Ureter (tissue), 1 donor: Measurements from ENCODE around the gene APC. TPM values are rescaled to one million over a fixed set of nuclear protein-coding genes. Genes with fewer than 3 reads are reported as not detected.
"Not testable (repeated sequence)": the region's sequence is repeated elsewhere in the genome, so short reads cannot be mapped to it uniquely, and the experiment has no call there.

Experiments
- DNase-seq: peaks from one replicate; pipeline ENCODE4 v3.0.0-alpha.2; 2020; ENCODE audit warnings: low spot score
- total RNA-seq: library from RNA; stranded (reverse); gene quantifications from one replicate; pipeline ENCODE4 v1.2.4, GENCODE V29; 2023
- donor health status: DM: yes; HTN: yes; CAD: no.

The APC gene
- total RNA-seq, 1 donor from 2014 or later: 40.4 TPM

GRCh38 chr5:112857866-112858265, 120.2 kb downstream of the APC start:
- no peak for DNase-seq

GRCh38 chr5:112860571-112860928, 122.9 kb downstream of the APC start:
- not testable (repeated sequence) for DNase-seq

DNA sequence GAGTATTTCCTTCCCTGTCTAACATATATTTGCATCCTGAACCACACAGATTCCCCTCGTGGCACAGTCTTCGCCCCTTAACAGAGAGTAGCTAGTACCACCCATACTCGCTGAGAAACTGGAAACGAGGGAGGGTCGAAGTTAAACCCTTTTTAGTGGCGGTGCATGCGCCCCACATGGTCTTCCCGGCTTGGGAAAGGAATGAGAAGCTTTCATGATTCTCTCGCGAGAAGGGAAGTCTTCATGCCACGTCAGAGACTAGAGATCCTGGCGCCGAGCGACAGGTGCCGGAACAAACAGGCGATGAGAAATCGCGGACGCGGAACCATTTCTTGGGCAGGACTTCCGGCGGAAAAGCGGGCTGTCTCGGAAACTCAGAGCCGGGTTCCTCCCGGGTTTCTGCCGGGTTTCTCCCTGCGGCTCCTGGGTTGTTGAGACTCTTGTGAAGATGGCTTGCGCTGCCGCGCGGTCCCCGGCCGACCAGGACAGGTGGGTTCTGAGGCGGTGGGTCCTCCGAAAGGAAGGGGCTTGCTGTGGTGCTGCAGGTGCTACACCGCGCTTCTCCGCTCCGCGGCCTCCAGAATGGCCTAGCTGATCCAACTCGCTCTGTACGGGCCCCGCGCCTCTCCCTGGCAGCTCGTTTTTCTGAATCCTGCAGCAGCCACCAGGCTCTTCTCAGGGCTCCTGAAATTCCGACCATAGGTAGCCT, 123.4 kb downstream of the APC start, which contains the start of gene SRP19:
Gene SRP19 (plus strand): TSS at position 359 of the 709 bp plus-strand sequence. CDS start 90 bp downstream, at position 449.
- peak; percentile 96 for DNase-seq

GRCh38 chr5:112861638-112861985, 123.9 kb downstream of the APC start:
- DNase-seq: no peak

GRCh38 chr5:112862085-112862484, 124.4 kb downstream of the APC start:
- DNase-seq: no peak

DNA sequence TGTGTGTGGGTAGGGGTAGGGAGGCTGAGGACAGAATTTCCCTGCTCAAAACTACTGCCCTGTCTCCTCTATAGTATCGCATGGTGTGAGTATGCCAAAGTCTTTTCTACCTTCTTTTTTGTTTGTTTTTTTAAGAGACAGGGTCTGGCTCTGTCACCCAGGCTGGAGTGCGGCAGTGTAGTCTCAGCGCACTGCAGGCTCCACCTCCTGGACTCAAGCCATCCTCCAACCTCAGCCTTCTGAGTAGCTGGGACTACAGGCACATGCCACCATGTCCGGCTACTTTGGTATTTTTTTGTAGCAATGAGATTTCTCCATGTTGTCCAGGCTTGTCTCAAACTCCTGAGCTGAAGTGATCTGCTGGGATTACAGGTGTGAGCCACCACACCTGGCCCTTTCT, 125.9 kb downstream of the APC start:
- DNase-seq: no peak

DNA sequence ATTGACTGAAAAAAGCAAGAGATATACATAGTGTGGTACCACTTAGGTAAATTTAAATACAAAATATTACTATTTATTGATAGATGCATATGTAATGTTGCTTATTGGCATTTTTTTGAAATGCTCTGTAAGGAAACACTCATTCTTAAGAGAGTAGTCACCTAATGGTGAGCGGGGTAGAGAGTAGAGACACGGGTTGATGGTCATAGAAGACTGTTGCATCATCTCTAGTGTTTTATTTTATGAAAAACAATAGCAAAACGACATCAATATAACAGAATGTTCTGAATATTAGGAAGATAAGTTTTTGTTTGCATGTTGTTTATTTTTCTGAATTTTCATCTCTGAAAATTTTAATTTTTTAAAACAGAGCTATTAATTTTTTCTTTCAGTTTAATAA, 127.4 kb downstream of the APC start:
- no peak for DNase-seq

DNA sequence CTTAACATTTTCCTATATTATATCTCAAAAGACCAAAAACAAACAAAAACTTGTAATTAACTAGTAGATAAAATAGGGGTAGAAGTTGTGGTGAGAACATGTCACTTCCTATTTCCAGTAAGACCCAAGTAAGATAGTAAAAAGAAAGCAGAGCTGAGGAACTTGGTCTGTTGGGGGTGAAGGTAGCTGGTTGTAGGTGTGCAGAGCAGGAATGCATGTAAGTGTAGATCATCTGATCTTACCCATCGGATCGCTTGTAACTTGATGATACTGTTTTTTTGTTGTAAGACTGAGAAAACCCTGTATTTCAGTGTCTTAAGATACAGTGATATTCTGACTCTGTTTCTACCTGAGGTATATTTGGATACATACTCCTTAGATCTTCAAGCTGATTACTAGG, 129.1 kb downstream of the APC start:
- no peak for DNase-seq

DNA sequence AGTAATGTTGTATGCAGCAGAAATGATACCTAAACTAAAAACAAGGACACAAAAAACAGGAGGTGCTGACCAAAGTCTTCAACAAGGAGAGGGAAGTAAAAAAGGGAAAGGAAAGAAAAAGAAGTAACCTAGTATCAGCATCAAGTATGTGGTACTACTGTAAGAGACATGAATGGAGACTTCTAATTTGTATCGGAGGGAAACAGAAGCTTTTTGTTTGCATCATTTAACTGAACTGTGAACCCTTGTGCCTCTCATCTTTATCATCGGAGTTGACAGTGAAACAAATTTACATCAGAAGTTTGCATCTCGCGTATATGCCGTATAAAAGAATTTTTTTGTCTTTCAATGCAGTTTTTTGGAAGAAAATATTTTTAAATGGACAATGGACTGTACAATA, 129.7 kb downstream of the APC start:
- DNase-seq: no peak

DNA sequence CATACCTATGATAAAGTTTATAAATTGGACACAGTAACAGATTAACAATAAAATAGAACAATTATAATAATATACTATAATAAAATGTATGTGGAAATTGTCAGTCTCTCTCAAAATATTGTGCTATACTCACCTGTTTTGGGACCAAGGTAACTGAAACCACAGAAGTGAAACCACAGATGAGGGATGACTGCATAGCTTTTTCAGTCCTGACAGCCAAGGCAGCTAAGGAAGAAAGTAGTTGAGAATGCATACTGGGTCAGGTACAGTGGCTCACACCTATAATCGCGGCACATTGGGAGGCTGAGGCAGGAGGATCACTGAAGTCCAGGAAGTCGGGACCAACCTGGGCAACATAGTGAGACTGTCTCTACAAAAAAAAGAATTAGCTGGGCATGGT, 132.3 kb downstream of the APC start:
- no peak for DNase-seq

DNA sequence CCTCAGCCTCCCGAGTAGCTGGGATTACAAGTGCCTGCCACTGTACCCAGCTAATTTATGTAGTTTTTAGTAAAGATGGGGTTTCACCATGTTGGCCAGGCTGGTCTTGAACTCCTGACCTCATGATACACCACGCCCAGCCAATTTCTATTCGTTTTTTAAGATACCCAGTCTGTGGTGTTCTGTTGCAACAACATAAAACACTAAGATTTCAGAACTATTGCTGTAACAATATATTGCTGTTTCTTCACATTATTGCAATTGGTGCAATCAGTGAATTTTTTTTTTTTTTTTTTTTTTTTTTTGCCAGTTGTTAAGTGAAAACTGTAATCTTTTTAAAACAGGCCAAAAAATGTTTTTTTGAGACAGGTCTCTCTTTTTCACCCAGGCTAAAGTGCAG, 133.3 kb downstream of the APC start:
- DNase-seq: no peak

- no peak for DNase-seq
Observed at GRCh38 chr5:112876362-112876761, 138.7 kb downstream of the APC start.

DNA sequence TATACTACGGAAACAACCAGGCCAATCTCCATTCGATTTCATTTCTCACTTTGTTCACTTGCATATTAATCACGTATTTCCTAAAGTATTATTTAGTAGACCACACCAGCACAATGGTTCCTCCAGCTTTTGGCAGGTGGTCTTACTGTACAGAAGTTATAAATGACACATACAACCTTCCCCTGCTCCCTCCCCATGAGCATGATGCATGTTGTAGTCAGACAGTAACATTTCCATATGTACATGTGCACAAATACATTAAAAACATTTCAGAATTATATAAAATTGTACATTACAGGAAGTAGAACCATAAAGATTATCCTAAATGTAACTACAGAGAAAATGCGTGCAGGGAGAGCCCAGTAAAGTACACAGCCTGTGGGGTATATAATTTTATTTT, 140.4 kb downstream of the APC start:
- no peak for DNase-seq

- DNase-seq: no peak
Observed at GRCh38 chr5:112878760-112879159, 141.1 kb downstream of the APC start.

DNA sequence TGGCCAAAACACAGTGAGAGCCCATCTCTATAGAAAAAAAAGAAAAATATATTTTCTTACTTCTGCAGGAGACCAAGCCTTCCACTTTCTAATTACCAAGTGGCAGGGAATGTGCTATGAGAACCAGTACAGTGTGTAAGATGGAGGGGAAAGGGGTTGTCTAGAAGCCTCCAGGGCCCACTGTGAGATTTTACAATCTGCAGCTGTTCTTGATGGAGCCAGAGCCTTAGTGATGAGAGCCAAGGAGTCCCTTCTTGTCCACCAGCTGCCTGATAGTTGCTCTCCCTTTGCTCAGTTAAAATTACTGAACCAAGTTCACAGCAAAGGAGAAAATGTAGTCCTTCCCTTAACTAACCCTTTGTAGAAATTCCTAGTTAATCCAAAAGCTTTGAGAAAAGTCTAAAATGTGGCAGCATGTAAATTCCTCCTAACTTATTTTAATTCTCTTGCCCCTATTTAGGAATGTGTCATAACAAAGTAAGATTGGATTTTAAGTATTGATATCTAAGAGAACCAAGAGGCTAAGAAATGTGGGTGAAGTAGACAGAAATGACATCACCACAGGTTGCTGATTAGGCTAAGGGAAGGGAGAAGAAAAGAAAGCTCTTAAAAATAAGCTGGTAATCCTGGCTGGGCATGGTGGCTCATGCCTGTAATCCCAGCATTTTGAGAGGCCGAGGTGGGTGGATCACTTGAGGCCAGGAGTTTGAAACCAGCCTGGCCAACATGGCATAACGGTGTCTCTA, 142.7 kb downstream of the APC start:
- no peak for DNase-seq

GRCh38 chr5:112883192-112883591, 145.5 kb downstream of the APC start:
- no peak for DNase-seq

GRCh38 chr5:112885001-112885400, 147.3 kb downstream of the APC start:
- DNase-seq: no peak

- no peak for DNase-seq
Observed at GRCh38 chr5:112886975-112887374, 149.3 kb downstream of the APC start.

DNA sequence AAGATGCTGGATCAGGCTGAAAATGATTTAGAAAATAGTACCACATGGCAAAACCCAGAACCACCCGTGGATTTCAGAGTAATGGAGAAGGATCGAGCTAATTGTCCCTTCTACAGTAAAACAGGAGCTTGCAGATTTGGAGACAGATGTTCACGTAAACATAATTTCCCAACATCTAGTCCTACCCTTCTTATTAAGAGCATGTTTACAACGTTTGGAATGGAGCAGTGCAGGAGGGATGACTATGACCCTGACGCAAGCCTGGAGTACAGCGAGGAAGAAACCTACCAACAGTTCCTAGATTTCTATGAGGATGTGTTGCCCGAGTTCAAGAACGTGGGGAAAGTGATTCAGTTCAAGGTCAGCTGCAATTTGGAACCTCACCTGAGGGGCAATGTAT, 154.4 kb downstream of the APC start:
- not testable (repeated sequence) for DNase-seq

DNA sequence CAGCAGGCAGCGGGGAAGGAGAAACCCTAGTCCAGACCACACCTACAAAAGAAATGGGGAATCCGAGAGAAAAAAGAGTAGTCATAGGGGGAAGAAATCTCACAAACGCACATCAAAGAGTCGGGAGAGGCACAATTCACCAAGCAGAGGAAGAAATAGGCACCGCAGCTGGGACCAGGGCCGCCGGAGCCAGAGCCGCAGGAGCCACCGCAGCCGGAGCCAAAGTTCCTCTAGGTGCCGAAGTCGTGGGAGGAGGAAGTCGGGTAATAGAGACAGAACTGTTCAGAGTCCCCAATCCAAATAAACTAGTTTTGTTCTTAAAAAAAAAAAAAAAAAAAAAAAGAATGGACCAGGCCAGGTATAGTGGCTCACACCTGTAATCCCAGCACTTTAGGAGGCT, 155.1 kb downstream of the APC start:
- no peak for DNase-seq

GRCh38 chr5:112895682-112896081, 158.0 kb downstream of the APC start:
- no peak for DNase-seq
